GM18508 (cell line): ENCODE results near the gene HDAC8.

Experiments used
- ATAC-seq: cut with Tn5 transposase; IDR thresholded peaks from one replicate; pipeline ENCODE4 v1.9.1; 2021; ENCODE audit warnings: moderate number of reproducible peaks; ENCODE audit not compliant: insufficient read depth, unreplicated experiment

HDAC8 gene

DNA sequence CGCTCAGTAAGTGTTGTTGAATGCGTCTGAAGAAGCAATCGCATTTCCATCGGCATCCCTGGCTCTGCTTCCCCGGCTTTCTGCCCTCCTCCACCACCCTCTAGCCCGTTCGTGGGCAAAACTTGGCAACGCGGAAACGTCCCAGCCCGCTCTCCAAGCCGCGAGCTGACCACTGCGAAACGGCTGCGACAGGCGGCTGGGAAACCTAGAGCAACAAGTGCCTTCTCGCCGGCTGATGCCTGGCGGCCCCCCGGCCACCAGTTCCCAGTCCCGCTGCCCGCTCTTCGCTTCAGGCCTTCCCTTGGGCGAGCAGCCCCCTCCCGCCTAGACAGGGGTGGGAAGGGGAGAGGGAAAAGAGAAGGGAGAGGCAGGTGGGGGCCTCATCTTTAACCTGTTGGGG, 267.8 kb downstream of the HDAC8 start:
- ATAC-seq = no peak

- no peak for ATAC-seq
Measured at GRCh38 chrX:72301781-72302180, 270.9 kb downstream of the HDAC8 start.

GRCh38 chrX:72299891-72300630, 272.6 kb downstream of the HDAC8 start:
- no peak for ATAC-seq

GRCh38 chrX:72297953-72298730, 274.5 kb downstream of the HDAC8 start:
- ATAC-seq = no peak

- ATAC-seq = no peak
Measured at GRCh38 chrX:72296991-72297390, 275.7 kb downstream of the HDAC8 start.

- no peak for ATAC-seq
Measured at GRCh38 chrX:72295745-72296144, 276.9 kb downstream of the HDAC8 start.

GRCh38 chrX:72294497-72294896, 278.1 kb downstream of the HDAC8 start:
- no peak for ATAC-seq

DNA sequence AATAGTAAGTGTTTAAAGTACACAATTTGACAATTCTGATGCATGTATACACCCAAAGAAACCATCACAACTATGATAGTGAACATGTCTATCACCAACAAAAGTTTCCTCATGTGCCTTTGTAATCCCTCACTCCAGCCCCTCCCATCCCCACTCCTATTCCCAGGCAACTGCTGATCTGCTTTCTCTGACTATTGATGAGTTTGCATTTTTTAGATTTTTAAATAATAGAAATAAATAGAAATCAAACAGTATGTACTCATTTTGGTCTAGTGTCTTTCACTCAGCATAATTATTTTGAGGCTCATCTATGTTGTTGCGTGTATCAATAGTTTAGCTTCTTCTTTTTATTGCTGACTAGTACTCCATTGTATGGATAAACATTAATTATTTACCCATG, 290.3 kb downstream of the HDAC8 start:
- ATAC-seq = no peak

GRCh38 chrX:72280321-72280845, 292.3 kb downstream of the HDAC8 start:
- no peak for ATAC-seq
